Measurements from ENCODE around the gene CEP76.

The CEP76 gene

DNA sequence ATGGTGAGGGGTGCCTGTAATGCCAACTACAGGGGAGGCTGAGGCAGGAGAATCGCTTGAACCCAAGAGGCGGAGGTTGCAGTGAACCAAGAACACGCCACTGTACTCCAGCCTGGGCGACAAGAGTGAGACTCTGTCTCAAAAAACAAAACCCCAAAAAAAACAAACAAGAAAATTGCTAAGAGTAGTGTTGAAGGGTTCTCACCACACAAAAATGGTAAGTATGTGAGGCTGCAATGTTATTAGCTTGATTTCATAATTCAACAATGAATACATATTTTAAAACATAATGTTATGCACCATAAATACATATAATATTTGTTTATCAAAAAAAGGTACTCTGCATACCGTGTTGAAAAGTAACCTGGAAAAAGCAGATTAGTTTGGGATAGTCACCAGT is 46.1 kb upstream of the CEP76 start:
- Histone ChIP-seq H3K9ac (ENCODE audit: low read length) (no peak overlapping the region), H3K4me3 (ENCODE audit: low read length) (no peak overlapping the region), H3F3A (ENCODE audit: insufficient read depth, low read length) (peaks cover 12% of the 10 kb centered on the region), H3K4me1 (ENCODE audit: low read length) (peaks cover 15% of the 10 kb centered on the region), H2AFZ (ENCODE audit: low read length) (no peak overlapping the region), H3K9me2 (replicated peaks; ENCODE audit: insufficient read depth, low read length) (no peaks in the 10 kb centered on the region), H3K9me3 (replicated peaks; ENCODE audit: insufficient read depth, low read length) (no peaks in the 10 kb centered on the region), H3K36me3 (replicated peaks; ENCODE audit: insufficient read depth, low read length) (no peaks in the 10 kb centered on the region), H3K79me2 (ENCODE audit: low read length) (no peaks in the 10 kb centered on the region), H3K27me3 (replicated peaks; ENCODE audit: insufficient read depth, low read length) (no peaks in the 10 kb centered on the region), H3K4me2 (ENCODE audit: low read depth, low read length) (no peak overlapping the region), H3K27ac (ENCODE audit: low read length) (no peak overlapping the region), H4K20me1 (ENCODE audit: insufficient read depth, low read length) (no peaks in the 10 kb centered on the region)
- no peak for DNase-seq
- TF ChIP-seq EZH2phosphoT487 (IDR thresholded peaks at IDR 0.05; ENCODE audit: low read length) (no peak), CTCF (IDR thresholded peaks at IDR 0.05; ENCODE audit: low read length) (no peak), EZH2 (optimal IDR thresholded peaks at IDR 0.05; ENCODE audit: low read depth, low read length) (no peak)

DNA sequence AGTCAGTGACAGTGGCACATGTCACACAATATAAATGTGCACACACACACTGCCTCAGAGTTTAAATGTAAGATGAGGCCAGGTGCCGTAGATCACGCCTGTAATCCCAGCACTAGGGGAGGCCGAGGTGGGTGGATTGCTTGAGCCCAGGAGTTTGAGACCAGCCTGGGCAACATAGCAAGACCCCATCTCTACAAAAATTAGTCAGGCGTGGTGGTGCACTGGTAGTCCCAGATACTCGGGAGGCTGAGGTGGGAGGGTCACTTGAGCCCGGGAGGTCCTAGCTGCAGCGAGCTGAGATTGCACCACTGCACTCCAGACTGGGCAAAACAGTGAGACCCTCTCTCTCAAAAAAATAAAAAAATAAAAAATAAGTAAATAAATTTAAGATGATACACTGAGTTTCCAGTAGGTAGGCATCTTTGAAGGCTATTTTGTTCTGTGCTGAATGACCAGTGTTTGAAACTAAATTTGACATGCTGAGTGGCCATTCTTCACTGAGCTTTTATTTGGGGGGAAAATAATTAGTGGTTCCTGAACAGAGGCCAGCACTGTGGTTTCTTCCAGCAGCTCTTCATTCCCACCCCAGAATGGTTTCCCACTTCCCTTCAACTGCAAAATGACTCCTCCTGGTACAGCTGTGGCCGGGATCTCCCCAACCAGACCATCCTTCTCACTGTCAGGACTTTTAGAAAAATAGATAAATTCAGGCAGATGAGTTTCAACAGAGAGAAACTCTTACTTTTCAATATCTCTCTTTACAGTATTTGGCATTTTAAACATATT is 45.2 kb upstream of the CEP76 start:
- no peaks in the 10 kb centered on the region for H3K79me2 ChIP-seq (ENCODE audit: low read length)
- DNase-seq = no peak
- no peak overlapping the region for H2AFZ ChIP-seq (ENCODE audit: low read length)
- H3K4me1 ChIP-seq (ENCODE audit: low read length) = peaks cover 15% of the 10 kb centered on the region
- no peaks in the 10 kb centered on the region for H3K36me3 ChIP-seq (replicated peaks; ENCODE audit: insufficient read depth, low read length)
- no peak overlapping the region for H3K9ac ChIP-seq (ENCODE audit: low read length)
- H3K4me2 ChIP-seq (ENCODE audit: low read depth, low read length) = no peak overlapping the region
- no peak overlapping the region for H3K4me3 ChIP-seq (ENCODE audit: low read length)
- no peak overlapping the region for H3K27ac ChIP-seq (ENCODE audit: low read length)
- peaks cover 12% of the 10 kb centered on the region for H3F3A ChIP-seq (ENCODE audit: insufficient read depth, low read length)
- no peak for TF ChIP-seq CTCF (IDR thresholded peaks at IDR 0.05; ENCODE audit: low read length)
- TF ChIP-seq EZH2 (optimal IDR thresholded peaks at IDR 0.05; ENCODE audit: low read depth, low read length) = no peak
- TF ChIP-seq EZH2phosphoT487 (IDR thresholded peaks at IDR 0.05; ENCODE audit: low read length) = no peak
- no peaks in the 10 kb centered on the region for H3K27me3 ChIP-seq (replicated peaks; ENCODE audit: insufficient read depth, low read length)
- no peaks in the 10 kb centered on the region for H4K20me1 ChIP-seq (ENCODE audit: insufficient read depth, low read length)
- no peaks in the 10 kb centered on the region for H3K9me2 ChIP-seq (replicated peaks; ENCODE audit: insufficient read depth, low read length)
- H3K9me3 ChIP-seq (replicated peaks; ENCODE audit: insufficient read depth, low read length) = no peaks in the 10 kb centered on the region

DNA sequence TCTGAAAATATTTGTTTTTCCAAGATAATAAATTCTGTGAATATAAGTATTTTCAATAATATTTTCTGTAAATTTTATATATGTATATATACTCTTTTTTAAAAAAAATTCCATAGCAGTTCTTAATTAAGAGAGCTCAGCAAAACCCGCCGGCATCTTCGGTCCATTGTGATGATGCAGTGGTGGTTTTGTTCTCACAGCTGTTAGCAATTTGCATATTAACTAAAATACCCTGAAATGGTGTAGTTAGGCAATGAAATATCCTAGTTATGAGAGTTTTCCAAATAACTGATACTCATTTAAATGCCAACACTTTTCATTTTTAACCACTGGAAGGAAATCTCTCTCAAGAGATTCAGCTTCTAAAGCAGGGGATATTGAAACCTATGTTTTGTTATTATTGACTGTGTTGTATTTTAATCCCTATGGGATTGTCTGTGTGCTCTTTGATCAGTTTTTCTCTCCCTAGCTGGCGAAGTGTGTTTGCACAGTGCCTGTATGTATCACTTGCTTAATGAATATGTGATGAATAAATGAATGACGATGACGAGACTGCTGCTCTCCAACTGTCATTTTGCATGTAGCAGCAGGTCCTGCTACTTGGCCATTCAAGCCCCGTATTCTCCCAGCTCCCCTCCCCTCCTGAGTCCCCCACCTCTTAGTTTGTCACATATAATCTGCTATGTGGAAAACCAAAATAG is 42.7 kb upstream of the CEP76 start:
- Histone ChIP-seq H4K20me1 (ENCODE audit: insufficient read depth, low read length) (no peaks in the 10 kb centered on the region), H3K9me3 (replicated peaks; ENCODE audit: insufficient read depth, low read length) (no peaks in the 10 kb centered on the region), H3K36me3 (replicated peaks; ENCODE audit: insufficient read depth, low read length) (no peaks in the 10 kb centered on the region), H3K4me3 (ENCODE audit: low read length) (no peak overlapping the region), H2AFZ (ENCODE audit: low read length) (no peak overlapping the region), H3K4me1 (ENCODE audit: low read length) (peaks cover 6% of the 10 kb centered on the region), H3F3A (ENCODE audit: insufficient read depth, low read length) (peaks cover 5% of the 10 kb centered on the region), H3K9ac (ENCODE audit: low read length) (no peak overlapping the region), H3K27ac (ENCODE audit: low read length) (no peak overlapping the region), H3K9me2 (replicated peaks; ENCODE audit: insufficient read depth, low read length) (no peaks in the 10 kb centered on the region), H3K4me2 (ENCODE audit: low read depth, low read length) (no peak overlapping the region), H3K27me3 (replicated peaks; ENCODE audit: insufficient read depth, low read length) (no peaks in the 10 kb centered on the region), H3K79me2 (ENCODE audit: low read length) (no peaks in the 10 kb centered on the region)
- DNase-seq = no peak
- TF ChIP-seq CTCF (IDR thresholded peaks at IDR 0.05; ENCODE audit: low read length) = no peak
- no peak for TF ChIP-seq EZH2phosphoT487 (IDR thresholded peaks at IDR 0.05; ENCODE audit: low read length)

All from MM.1S (cell line).